ENCODE data around the gene DIAPH1.

DIAPH1 gene

DNA sequence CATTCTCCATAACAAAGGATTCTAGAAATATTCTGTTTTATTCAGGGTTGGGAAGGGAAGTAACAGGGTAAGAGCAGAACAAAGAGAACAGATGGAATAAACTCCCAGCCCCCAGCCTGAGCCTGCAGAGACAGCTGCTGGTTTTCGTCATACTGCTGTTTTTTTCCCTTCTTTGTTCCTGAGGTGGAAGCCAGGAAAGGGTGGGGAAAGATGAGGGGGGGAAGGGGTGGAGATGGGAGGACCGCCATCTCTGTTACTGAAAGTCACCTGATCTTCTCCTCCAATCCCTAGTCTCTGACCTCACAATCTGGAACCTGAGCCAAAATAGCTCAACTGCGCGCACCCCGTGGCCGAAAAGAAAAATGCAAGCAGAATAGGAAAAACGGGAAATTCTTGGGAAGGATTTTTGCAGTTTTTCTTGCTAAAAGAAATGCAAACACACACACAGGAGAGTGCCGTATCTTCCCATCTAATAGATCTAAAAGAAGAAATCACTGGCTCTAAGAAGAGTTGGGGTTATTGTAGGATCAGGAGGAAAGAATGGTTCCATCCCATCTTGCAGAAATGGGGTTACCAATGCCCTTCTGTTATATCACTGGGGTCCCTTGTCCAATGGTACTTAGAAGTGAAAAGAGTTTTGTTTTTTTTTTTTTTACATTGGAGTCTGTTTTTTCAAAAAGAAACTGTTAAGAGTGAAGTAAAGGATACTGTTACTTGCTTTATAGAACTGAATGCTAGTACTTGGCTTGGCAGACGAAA lies 57.9 kb downstream of the DIAPH1 start:
- DNase-seq (ENCODE audit: low read depth in 3 of 3): no peak

DNA sequence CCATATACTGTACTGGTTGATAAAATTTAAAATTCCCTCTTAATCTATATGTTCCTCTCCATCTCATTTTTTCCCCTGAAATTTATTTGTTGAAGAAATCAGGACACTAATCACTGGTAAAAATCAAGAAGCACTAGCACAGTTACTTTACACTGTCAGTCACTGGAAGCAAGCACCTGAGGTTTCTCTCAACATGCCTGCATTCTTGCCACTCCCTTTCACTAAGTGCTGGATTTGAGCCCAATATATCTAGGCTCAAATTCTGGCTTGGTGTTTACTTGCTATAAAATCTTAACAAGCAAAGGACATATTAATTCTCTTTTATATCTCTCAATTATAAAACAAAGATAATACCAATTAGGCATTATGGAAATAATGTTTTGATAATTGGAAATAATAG lies 58.6 kb downstream of the DIAPH1 start:
- DNase-seq (ENCODE audit: low read depth in 3 of 3): no peak

DNA sequence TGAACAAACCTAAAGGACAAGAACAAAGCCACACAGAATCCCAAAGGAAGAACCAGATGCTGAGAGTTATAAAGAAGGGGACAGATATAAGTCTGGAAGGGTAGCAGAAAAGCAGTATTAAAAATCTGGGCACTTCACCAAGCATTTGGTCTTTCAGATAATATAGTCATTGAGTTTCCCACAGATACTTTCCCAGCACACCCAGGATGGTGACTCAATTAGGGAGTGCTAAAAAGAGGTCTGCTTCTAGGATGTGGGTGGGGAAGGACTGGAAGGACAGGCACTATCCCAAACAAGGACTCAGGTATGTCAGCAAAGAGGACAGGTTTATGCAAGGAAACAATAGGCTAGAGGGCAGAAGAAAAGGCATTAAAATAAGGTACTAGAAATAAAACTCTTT lies 59.3 kb downstream of the DIAPH1 start:
- no peak for DNase-seq (ENCODE audit: low read depth in 3 of 3)

DNA sequence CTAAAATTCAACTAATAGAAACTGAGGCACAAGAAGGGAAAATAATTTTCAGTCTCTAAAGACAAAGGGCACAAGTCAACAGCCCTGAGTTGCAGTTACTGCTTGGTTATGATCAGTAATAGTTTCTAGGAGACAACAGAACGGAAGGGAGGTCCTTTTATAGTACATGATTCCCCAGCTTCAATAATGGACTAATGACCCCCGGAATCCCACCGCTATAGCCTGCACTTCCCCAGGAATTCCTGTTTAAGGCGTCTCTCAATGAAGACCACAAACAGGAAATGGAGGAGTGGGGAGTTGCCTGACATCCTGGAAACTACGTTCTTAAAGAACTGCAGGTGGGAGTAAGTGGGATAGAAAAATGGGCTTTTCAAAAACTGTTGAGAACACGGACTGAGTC lies 60.6 kb downstream of the DIAPH1 start:
- no peak for DNase-seq (ENCODE audit: low read depth in 3 of 3)

DNA sequence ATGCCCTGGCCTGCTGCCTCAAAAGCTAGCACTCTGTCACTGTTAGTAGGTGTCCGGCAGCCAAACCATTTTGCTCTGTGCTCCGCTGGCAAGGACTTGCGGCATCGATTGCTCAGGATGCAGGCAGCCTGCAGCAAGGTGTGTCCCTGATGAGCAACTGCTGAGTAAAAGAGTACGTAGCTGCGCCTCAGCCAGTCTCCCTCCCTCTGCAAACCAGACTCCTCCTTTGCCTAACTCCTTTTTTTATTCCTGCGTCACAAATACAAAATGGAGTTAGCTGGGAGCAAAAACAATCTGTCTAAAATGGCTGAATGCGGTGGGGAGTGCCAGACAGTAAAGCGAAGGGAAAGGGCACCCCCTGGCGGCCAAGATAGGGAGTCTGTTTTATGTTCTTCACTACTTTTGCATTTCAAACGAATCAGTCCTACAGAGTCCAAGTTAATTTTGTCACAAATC lies 61.1 kb downstream of the DIAPH1 start:
- DNase-seq (ENCODE audit: low read depth in 3 of 3): peak; percentile 61 to 66 (median 62)

DNA sequence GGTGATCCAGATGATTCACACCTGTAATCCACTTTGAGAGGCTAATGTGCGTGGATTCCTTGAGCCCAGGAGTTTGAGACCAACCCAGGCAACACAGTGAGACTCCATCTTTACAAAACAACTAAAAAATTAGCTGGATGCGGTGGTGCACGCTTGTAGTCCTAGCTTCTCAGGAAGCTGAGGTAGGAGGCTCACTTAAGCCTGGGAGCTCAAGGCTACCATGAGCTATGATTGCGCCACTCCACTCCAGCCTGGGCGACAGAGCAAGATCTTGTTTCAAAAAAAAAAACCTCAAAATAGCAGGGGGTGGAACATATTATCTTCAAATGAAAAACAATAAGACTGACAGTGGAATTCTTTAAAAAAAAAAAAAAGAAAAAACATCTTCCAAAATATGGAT lies 70.9 kb downstream of the DIAPH1 start:
- DNase-seq (ENCODE audit: low read depth in 3 of 3): no peak

DNA sequence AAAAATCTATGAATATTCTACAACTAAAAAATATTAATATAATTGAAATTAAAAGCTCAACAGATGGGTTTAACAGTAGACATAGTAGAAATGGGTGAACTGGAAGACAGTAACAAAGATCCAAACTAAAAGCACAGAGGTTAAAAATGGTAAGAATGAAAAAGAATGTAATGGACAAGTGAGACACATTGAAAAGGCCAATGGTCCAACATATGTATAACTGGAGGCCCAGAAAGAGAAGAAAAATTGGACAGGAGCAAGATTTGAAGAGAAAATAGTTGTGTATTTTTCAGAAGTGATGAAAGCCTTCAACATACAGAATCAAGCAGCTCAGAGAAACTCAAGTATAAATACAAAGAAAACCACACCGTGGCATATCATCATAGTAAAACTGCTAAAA lies 71.3 kb downstream of the DIAPH1 start:
- no peak for DNase-seq (ENCODE audit: low read depth in 3 of 3)

DNA sequence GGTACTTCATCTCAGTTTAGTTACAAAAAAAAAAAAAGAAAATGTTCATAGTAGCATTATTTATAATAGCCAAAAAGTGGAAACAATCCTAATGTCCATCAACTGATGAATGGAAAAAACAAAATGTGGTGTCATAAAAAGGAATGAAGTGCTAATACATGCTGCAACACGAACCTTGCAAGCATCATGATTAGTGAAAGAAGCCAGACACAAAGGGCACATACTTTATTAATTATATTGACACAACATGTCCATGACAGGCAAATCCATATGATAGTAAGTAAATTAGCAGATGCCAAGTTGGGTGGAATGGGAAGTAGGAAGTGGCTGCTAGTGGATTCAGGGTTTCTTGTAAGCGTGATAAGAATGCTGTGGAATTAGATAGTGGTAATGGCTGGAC lies 75.7 kb downstream of the DIAPH1 start:
- DNase-seq (ENCODE audit: low read depth in 3 of 3): no peak

DNA sequence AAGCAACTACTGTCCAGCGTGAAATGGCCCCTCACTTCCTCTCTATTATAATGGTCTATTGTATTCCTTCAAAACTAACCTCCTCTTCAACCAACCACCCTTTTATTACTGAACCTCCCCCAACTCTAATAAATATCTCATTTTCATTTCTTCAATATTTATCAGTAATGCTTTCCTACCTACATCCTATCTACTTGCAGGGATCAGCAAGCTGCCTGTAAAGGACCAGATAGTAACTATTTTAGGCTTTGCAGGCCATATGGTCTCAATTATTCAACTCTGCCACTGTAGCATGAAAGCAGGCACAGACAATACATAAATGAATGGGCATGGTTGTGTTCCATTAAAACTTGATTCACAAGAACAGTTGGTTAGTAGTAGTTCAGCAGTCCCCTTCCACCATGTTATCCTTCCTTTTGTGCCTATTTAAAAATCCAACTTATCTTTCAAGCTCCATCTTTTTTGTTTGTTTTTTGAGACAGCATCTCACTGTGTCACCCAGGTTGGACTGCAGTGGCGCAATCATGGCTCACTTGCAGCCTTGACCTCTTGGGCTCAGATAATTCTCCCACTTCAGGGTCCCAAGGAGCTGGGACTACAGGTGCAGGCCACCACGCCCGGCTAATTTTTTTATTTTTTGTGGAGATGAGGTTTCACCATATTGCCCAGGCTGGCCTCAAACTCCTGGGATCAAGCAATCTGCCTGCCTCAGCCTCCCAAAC lies 84.1 kb downstream of the DIAPH1 start:
- DNase-seq (ENCODE audit: low read depth in 3 of 3): no peak

DNA sequence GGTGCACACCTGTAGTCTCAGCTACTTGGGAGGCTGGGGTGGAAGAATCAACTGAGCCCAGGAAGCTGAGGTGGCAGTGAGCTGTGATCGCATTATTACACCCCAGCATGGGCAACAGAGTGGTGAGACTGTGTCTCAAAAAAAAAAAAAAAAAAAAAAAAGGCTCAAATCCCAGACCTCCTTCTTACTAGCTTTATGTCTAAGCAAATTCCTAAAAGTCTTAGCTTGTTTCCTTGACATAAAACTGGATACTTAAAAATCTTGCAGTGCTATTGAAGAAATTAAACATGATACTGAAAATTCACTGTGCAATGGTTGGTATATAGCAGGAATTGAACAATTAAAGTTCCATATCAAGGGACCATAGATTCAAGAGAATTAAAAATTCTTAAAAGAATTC lies 84.9 kb downstream of the DIAPH1 start:
- DNase-seq (ENCODE audit: low read depth in 3 of 3): no peak

DNA sequence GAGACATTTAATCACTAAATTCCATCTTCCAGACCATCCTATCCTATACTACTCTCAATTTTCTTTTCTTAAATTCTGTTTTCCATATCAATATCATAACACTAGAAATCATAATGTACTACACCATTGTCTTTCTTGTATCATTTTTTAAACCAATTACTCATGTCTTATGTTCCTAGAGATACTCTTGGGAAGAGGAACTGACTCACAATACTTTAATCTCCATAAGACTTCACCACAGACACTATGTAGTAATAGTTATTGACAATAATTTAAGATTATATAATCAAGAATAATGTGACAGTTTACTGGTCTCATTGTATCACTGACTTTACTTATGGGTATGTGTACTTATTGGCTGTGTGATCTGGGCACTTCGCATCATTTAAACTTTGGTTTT lies 86.1 kb downstream of the DIAPH1 start:
- DNase-seq (ENCODE audit: low read depth in 3 of 3): no peak

DNA sequence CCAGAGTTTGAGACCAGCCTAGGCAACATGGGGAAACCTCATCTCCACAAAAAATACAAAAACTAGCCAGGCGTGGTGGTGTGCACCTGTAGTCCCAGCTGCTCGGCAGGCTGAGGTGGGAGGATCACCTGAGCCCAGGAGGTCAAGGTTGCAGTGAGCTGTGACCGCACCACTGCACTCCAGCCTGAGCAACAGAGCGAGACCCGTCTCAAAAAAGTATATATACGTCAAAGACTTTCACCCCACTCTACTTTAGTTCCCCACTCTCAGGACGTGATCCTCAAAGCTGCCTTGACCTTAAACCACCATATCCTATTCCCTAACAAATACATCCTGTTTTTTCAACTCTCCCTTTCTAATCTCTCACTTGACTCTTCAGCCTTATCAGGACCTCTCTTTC lies 88.9 kb downstream of the DIAPH1 start:
- DNase-seq (ENCODE audit: low read depth in 3 of 3): no peak

DNA sequence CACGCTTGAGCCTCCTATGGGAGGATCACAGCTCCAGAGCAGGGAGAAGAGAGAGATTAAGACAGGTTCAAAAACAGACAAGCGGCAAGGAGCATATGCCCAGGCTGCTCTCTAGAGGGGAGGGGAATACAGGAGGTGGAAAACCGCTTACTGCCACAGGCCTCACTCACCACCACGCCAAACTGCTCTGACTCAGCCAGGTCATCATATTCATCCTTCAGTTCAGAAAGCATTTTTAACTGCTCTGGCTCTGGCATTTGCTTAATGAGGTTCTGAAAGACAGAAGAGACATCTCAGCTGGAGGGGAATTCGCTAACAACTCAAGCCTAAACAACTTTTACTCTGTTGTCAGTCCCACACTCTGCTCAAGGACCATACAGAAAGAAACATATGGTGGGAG lies 89.8 kb downstream of the DIAPH1 start:
- no peak for DNase-seq (ENCODE audit: low read depth in 3 of 3)

DNA sequence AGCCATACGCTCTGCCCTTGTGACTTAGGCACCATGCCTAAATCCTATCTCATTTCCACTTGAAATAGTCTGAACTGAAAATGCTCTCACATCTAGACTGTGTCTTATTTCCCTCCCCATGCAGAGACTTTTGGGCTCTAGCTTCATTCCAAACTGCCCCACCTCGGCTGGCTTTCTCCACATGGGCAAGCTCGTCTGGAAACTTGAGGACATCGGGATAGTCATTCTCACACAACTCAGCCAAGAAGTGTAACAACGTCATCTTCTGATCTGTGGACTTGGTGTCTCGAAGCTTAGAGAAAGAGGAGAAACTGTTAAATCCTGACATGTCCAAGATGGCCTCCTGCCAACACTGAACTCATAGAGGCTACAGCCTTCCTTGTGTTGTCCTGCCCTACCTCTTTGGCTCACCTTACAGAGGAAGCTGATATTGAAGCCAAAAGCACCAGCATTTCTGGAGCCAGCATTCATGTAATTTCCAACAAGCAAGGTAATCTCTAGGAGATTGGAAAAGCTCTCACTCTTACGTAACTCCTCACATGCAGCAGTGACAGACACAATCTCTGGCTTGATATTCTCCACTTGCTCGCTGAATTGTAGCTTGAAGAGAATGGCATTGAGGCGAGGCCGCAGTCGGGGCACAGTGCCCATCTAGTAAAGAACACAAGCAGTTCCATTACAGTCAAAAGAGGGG lies 90.4 kb downstream of the DIAPH1 start:
- DNase-seq (ENCODE audit: low read depth in 3 of 3): no peak

DNA sequence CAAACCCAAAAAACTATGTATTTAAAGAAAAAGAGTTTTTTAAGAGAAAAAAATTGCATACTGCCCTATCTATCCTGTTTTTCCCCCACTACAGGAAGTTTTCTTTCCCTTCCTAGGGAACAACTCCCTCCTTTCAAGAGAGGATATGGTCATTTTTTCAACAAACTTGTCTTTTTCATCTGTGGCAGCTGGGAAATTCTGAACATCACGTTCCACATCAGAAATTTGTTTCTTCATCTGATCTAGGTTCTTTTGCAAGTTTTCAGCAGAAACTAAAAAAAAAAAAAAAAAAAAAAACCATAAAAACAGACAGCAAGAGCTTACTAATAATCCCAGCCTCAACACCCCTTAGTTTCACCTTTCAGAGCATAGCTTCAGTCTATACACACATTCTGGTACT lies 91.4 kb downstream of the DIAPH1 start:
- DNase-seq (ENCODE audit: low read depth in 3 of 3): no peak

DNA sequence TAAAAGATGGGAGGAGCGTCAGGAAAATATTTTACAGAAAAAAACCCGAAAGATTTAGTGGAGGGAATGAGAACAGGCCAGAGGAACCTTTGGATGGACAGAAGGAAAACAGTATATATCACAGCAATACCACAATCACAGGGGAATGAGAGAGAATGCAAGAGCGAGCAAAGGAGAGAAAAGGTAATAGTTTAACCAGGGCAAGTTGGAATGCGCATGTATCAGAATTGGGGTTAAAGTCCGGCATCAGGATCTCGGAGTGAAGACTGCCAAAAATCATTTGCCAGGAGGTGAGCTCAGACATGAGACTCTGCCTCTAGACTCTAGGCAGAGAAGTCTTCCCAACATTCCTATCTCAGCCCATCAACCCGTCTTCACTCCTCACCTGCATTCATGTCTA lies 93.1 kb downstream of the DIAPH1 start:
- DNase-seq (ENCODE audit: low read depth in 3 of 3): no peak

DNA sequence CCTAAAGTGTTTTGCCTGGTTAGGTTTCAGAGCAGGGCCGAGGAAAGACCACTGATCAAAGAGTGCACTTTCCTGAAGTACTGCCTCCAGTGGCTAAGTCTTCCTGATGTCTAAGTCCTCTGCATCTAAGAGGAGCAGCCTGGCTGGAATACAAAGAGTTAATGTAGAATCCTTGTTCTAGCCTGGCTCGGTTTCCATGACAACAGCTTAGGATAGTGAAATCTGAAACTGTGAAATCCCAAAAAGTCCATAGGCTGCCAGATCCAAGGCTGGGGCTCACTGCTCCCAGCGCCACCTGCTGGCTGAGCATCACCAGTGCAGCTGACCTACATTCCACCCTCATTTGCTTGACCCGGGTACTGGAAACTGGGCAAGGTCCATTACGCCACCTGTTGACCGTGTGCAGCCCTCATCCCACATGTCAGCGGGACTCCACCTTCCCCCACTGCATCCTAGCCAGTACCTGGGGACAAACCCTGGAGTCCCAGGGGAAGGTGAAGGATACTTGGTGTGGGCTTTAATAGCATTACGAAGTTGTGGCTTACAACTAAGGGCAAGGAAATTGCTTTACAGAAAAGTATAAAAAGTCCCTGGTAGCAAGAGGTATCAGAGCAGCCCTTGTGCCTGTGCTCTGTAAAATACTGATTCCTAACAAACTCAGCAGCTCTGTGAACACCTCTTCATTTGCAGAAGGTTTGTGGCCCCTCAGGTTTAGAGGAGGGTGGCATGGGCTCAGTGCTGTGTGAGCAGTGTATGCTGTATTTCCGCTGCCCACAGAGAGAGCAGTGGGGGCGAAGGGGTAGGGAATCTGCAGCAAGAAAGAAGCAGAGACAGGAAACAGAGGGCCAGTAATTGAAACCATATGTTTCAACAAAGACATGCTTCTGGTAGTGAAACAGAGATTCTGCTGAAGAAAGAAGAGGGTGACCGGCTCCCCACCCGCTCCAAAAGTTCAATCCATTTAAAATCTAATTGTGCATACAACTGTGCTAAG lies 93.9 kb downstream of the DIAPH1 start:
- DNase-seq (ENCODE audit: low read depth in 3 of 3): peak in 1 of 3 experiments; percentile 29

DNA sequence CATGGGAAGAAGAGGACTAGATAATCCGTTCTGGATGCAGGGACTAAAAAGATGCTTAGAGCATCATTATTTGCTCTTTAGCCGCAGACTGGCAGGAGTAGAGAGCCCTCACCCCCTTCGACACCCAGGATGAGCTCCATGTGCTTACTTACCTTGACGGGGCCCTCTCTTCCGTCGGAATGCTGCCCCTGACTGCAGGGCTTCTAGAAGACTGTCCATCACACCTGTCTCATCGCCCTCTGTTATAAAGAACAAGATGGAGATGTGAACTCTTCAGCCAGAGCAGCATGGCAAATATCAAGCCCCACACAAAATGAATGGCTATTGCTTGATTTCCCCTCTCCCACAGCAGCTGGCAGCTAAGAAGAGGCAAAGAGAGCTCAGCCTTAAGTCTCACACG lies 94.8 kb downstream of the DIAPH1 start:
- DNase-seq (ENCODE audit: low read depth in 3 of 3): no peak

DNA sequence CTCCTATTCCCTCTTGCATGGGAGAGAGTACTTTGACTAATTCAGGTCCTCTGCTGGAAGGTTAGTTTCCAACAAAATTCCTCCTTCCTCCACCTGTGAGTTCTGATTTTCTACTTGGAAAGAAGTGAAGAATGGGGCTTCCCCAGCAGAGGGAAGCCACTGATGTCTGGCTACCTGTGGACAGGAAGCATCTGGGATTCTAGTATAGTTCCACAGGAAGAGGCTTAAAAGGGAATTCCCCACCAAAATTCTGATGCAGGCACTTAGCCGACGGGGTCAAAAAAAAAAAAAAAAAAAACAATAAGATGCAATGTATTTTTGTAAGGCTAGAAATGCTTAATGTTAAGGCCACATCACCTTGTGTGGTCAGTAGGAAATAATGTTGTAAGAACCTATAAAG lies 96.5 kb downstream of the DIAPH1 start:
- no peak for DNase-seq (ENCODE audit: low read depth in 3 of 3)

DNA sequence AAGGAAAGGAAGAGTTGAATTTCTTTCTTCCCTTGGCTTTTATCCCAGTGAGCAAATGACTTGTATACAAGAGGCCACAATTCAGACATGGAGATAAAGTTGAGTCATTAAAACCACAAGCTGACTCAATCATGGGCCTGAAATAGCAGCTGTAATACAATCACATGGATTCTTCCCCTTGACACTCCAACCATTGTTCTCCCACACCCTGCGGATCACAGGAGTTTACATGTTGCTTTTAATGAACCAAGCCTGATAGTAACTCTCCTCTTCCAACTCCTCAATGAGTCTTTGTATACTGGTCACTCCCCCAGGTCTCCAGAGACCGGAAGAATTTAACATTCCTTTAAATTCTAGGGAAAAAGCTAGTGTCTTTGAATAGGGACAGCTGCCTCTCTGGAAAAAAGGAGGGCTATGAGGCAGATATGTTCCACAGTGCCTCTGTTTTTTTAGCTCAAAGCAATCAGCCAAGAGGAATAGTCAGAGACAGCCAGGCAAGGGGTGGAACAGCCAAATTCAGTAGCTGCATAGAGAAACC lies 97.5 kb downstream of the DIAPH1 start:
- DNase-seq (ENCODE audit: low read depth in 3 of 3): no peak
